A549 (cell line): Measurements from ENCODE around the gene CREG2. TPM values are rescaled to one million over a fixed set of nuclear protein-coding genes. Genes with fewer than 3 reads are reported as not detected.

ENCODE experiments used
- ATAC-seq, 2 experiments: fragments of 200-7000 bp in 1 of 2; fragments of >200 bp in 1 of 2; cut with Nextera tagmentation in 1 of 2; cut with Tn5 transposase in 1 of 2; 3 replicates each; pipeline versions ENCODE4 v1.8.0 to v1.9.1; 2018 to 2020; ENCODE audit warnings: mild to moderate bottlenecking in 1 of 2, moderate library complexity in 1 of 2
- CTCF ChIA-PET: fragments of 300-600 bp; sonication (Branson Sonifier 250); formaldehyde crosslinking; extraction: SDS; loops from one replicate; lab custom pipeline; 2021; ENCODE audit warnings: antibody characterized with exemption, inconsistent platforms; lab: Yijun Ruan, JAX
- POLR2A ChIA-PET: fragments of 350-600 bp; formaldehyde crosslinking; extraction: SDS; loops from one replicate; lab custom pipeline; 2021; ENCODE audit warnings: antibody characterized with exemption, inconsistent platforms; lab: Yijun Ruan, JAX
- DNase-seq, 2 experiments: peaks; one replicate each; pipeline versions ENCODE4 v3.0.0 to v3.0.0-alpha.2; 2011 to 2016; ENCODE audit warnings: low read depth in 1 of 2, low spot score in 1 of 2
- FAIRE-seq: peaks from 2 replicates; lab custom pipeline; 2011; peaks lifted over from hg19 to GRCh38; lab: Jason Lieb, UNC
- H3K27ac ChIP-seq, 2 experiments: fragments of >200 bp; sonication (Bioruptor Twin); formaldehyde crosslinking; 3 replicates each; pipeline ENCODE4 v1.5.1; 2016 to 2017
- H3K4me1 ChIP-seq: fragments of >200 bp; sonication (Bioruptor Twin); formaldehyde crosslinking; 3 replicates; pipeline ENCODE4 v1.6.1; 2016
- H3K4me2 ChIP-seq: fragments of >200 bp; sonication (Bioruptor Twin); formaldehyde crosslinking; 3 replicates; pipeline ENCODE4 v1.6.1; 2016
- H3K4me3 ChIP-seq: fragments of >200 bp; sonication (Bioruptor Twin); formaldehyde crosslinking; 3 replicates; pipeline ENCODE4 v1.5.1; 2016
- H3K9me3 ChIP-seq: fragments of >200 bp; sonication (Bioruptor Twin); formaldehyde crosslinking; 3 replicates; pipeline ENCODE4 v1.6.1; 2016
- ATOH8 ChIP-seq: fragments of 250-450 bp; sonication (Bioruptor Pico); IDR thresholded peaks from 2 replicates; pipeline ENCODE4 v1.5.0; 2020; ENCODE audit warnings: low read depth, mild to moderate bottlenecking, moderate library complexity
- CTCF ChIP-seq: fragments of >200 bp; sonication (Bioruptor Twin); formaldehyde crosslinking; IDR thresholded peaks from 3 replicates; pipeline ENCODE4 v1.5.1; 2016
- ESRRA ChIP-seq: fragments of 150-350 bp; IDR thresholded peaks from 2 replicates; pipeline ENCODE4 v1.6.1; 2014; ENCODE audit warnings: mild to moderate bottlenecking, low read length, borderline replicate concordance
- FOSB ChIP-seq: fragments of 250-450 bp; sonication (Bioruptor Pico); IDR thresholded peaks from 2 replicates; pipeline ENCODE4 v1.5.0; 2020; ENCODE audit warnings: mild to moderate bottlenecking, moderate library complexity
- FOSL2 ChIP-seq, 2 experiments: fragments of 450-650 bp in 1 of 2; fragments of >200 bp in 1 of 2; sonication (Bioruptor Twin) in 1 of 2; formaldehyde crosslinking; IDR thresholded peaks; 2 replicates each; pipeline versions ENCODE4 v1.5.0 to v1.6.1; 2016 to 2020; ENCODE audit warnings: mild to moderate bottlenecking in 1 of 2, moderate library complexity in 1 of 2
- HDAC2 ChIP-seq: fragments of 200-600 bp; sonication (generic); IDR thresholded peaks from 2 replicates; pipeline ENCODE4 v1.6.1; 2016
- MAFK ChIP-seq: fragments of 450-650 bp; IDR thresholded peaks from 2 replicates; pipeline ENCODE4 v1.6.1; 2014; ENCODE audit not compliant: partially characterized antibody
- MAX ChIP-seq: IDR thresholded peaks from 2 replicates; pipeline ENCODE4 v1.6.1; 2012
- NFE2L2 ChIP-seq: fragments of 150-350 bp; conservative IDR thresholded peaks from 2 replicates; pipeline ENCODE4 v1.6.1; 2014; ENCODE audit warnings: low read length
- NPAS2 ChIP-seq: fragments of 250-450 bp; sonication (Bioruptor Pico); IDR thresholded peaks from 2 replicates; pipeline ENCODE4 v1.8.0; 2022; ENCODE audit warnings: mild to moderate bottlenecking, moderate library complexity, borderline replicate concordance
- NR3C1 ChIP-seq: fragments of >200 bp; sonication (Bioruptor Twin); formaldehyde crosslinking; IDR thresholded peaks from 3 replicates; pipeline ENCODE4 v1.6.1; 2017
- POLR2A ChIP-seq: IDR thresholded peaks from 2 replicates; pipeline ENCODE4 v1.6.1; 2012; ENCODE audit warnings: mild to moderate bottlenecking, low read length
- RAD21 ChIP-seq, 2 experiments: fragments of >200 bp in 1 of 2; sonication (Bioruptor Twin) in 1 of 2; formaldehyde crosslinking in 1 of 2; IDR thresholded peaks in 1 of 2; conservative IDR thresholded peaks in 1 of 2; 2 replicates in 1 of 2; 3 replicates in 1 of 2; pipeline ENCODE4 v1.6.1; 2012 to 2018; ENCODE audit warnings: inconsistent platforms in 1 of 2
- REST ChIP-seq: fragments of 200-600 bp; sonication (generic); IDR thresholded peaks from 2 replicates; pipeline ENCODE4 v1.6.1; 2016; ENCODE audit warnings: antibody characterized with exemption, mild to moderate bottlenecking, moderate library complexity
- SMC3 ChIP-seq: fragments of >200 bp; sonication (Bioruptor Twin); formaldehyde crosslinking; IDR thresholded peaks from 3 replicates; pipeline ENCODE4 v1.6.1; 2018; ENCODE audit warnings: inconsistent platforms
- SREBF2 ChIP-seq: fragments of 450-650 bp; IDR thresholded peaks from 2 replicates; pipeline ENCODE4 v1.6.1; 2014; ENCODE audit warnings: mild to moderate bottlenecking, moderate library complexity
- TP53 ChIP-seq: fragments of 250-450 bp; sonication (Bioruptor Pico); IDR thresholded peaks from 2 replicates; pipeline ENCODE4 v1.5.0; 2021; ENCODE audit warnings: mild to moderate bottlenecking, moderate library complexity
- ZNF302 ChIP-seq: fragments of 250-450 bp; sonication (Bioruptor Pico); IDR thresholded peaks from 2 replicates; pipeline ENCODE4 v1.9.0; 2021; ENCODE audit warnings: inconsistent platforms, mild to moderate bottlenecking, moderate library complexity
- WGBS: methylation state at CpG from one replicate; pipeline ENCODE4 v1.1.6; 2017; ENCODE audit errors: missing lambda C conversion rate; 5-methylcytosine and 5-hydroxymethylcytosine counted together
- polyA minus RNA-seq: library from RNA; depleted of rRNA, polyadenylated mRNA; stranded (reverse); fragments of >200 nt; gene quantifications from 2 replicates; pipeline ENCODE4 v1.2.3, GENCODE V29; 2011; rRNA and poly(A)+ RNA removed
- polyA plus RNA-seq, 4 experiments: library from polyadenylated mRNA; depleted of rRNA in 3 of 4; stranded (reverse); fragments of >200 nt; fragmentation: RNase III in 1 of 4; extraction: RNeasy Plus Mini Kit Qiagen cat#74134 plus additional on column Dnase treatment in 1 of 4; gene quantifications; 2 replicates in 3 of 4; 3 replicates in 1 of 4; pipeline ENCODE4 v1.2.3, GENCODE V29; 2011 to 2017

CREG2 gene
- polyA plus RNA-seq (2011; rRNA removed): 1.5 and 2.4 TPM in 2 replicates
- 1.6 and 2.6 TPM in 2 replicates for polyA plus RNA-seq (2012; cell fraction: cytosol; rRNA removed)
- polyA plus RNA-seq (2012; cell fraction: nucleus; rRNA removed): 1.4 and 1.8 TPM in 2 replicates
- polyA plus RNA-seq (2017; fragmentation: RNase III; extraction: RNeasy Plus Mini Kit Qiagen cat#74134 plus additional on column Dnase treatment): 1.3 to 1.6 TPM (median 1.6 TPM) in 3 replicates
- polyA minus RNA-seq: 0.92 and 1.9 TPM in 2 replicates

GRCh38 chr2:101387151-101387834 lies at the start of gene CREG2:
Gene CREG2, minus strand, starts transcription at chr2:101387503. Its CDS starts 46 bp downstream, at chr2:101387457.
- peak within 1 kb of the TSS; percentile 93 for H3K4me2 ChIP-seq
- TF ChIP-seq REST (peak; percentile 65), RAD21 (conservative IDR thresholded peaks at IDR 0.05 in 1 of 2, IDR thresholded peaks at IDR 0.05 in 1 of 2) (peak; percentile 23 to 62; a peak in 3 of 5 replicates), SMC3 (peak; percentile 73), TP53 (CRISPR knock-in tag) (no peak), NR3C1 (no peak), FOSL2 (IDR thresholded peaks at IDR 0.05) (no peak), FOSL2 (CRISPR knock-in tag; IDR thresholded peaks at IDR 0.05) (no peak), FOSB (CRISPR knock-in tag) (no peak), CTCF (peak; percentile 81), POLR2A (peak; percentile 34; the same call in 1 of the 2 replicates), ATOH8 (no peak), MAX (peak; percentile 30; the same call in 1 of the 2 replicates), ESRRA (no peak)
- peak within 1 kb of the TSS; percentile 57 to 80 for H3K27ac ChIP-seq
- POLR2A ChIA-PET: interaction anchor here (0.8 to 0.9 kb wide), 2 partner anchors 37 to 41 kb away, joined by 3 read pairs; no protein-coding TSS in a partner anchor
- H3K4me1 ChIP-seq: peaks cover 9% of the 10 kb centered on the region; the same call in 2 of the 3 replicates
- WGBS: 2% methylated on average over 13 of the region's 79 CpGs
- peak within 1 kb of the TSS; percentile 64 for H3K4me3 ChIP-seq
- DNase-seq: peak; percentile 65 to 73
- FAIRE-seq: no peak
- ATAC-seq: peak; percentile 95
- no peaks in the 10 kb centered on the region for H3K9me3 ChIP-seq
- CTCF ChIA-PET: interaction anchor here (0.5 to 3.5 kb wide), 41 partner anchors 8 to 611 kb away, joined by 3 to 35 read pairs (median 4); partner anchors contain the start of gene RNF149

GRCh38 chr2:101435001-101435862 lies 47.9 kb upstream of the CREG2 start:
- no peak overlapping the region for H3K27ac ChIP-seq
- ChIA-PET POLR2A (no interaction called here), CTCF (interaction anchor here (0.9 to 2.1 kb wide), 3 partner anchors 14 to 233 kb away, joined by 3 to 8 read pairs (median 3); no protein-coding TSS in a partner anchor)
- TF ChIP-seq HDAC2 (no peak), ZNF302 (no peak), NR3C1 (no peak), SREBF2 (no peak), NFE2L2 (no peak), NPAS2 (CRISPR knock-in tag) (no peak), MAFK (peak; percentile 75)
- H3K4me1 ChIP-seq: no peaks in the 10 kb centered on the region
- no peaks in the 10 kb centered on the region for H3K9me3 ChIP-seq
- WGBS: 91% methylated on average over 24 of the region's 24 CpGs
- no peak for ATAC-seq
- FAIRE-seq: no peak
- no peak for DNase-seq
- no peak overlapping the region for H3K4me3 ChIP-seq
- H3K4me2 ChIP-seq: no peak overlapping the region
